ENCODE results near the gene JAG1.

DNA sequence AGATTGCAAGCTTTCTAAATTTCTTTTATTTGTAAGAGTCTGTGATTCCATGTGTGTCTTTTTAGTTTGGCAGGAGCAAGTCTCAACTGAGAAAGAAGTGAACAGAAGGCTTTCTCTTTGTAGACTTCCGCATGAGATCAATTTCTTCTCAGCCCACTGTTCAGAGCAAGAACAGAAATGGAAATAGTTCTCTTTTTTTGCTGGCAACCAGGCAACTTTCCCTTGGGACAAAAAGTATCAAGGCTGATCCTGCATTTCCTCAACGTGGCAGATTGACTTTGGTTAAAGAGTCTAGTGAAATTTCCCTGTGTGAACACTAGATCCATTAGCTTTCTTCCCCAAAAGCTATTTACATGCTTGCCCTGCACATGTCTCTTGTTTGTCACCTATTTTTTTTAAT is 46.8 kb upstream of the JAG1 start:
- TF ChIP-seq, protein P1, sequence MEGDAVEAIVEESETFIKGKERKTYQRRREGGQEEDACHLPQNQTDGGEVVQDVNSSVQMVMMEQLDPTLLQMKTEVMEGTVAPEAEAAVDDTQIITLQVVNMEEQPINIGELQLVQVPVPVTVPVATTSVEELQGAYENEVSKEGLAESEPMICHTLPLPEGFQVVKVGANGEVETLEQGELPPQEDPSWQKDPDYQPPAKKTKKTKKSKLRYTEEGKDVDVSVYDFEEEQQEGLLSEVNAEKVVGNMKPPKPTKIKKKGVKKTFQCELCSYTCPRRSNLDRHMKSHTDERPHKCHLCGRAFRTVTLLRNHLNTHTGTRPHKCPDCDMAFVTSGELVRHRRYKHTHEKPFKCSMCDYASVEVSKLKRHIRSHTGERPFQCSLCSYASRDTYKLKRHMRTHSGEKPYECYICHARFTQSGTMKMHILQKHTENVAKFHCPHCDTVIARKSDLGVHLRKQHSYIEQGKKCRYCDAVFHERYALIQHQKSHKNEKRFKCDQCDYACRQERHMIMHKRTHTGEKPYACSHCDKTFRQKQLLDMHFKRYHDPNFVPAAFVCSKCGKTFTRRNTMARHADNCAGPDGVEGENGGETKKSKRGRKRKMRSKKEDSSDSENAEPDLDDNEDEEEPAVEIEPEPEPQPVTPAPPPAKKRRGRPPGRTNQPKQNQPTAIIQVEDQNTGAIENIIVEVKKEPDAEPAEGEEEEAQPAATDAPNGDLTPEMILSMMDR (conservative IDR thresholded peaks at IDR 0.05; ENCODE audit: low read depth, low read length), result no peak
- no peak for TF ChIP-seq EZH2phosphoT487 (IDR thresholded peaks at IDR 0.05; ENCODE audit: borderline replicate concordance, low read length)

Data from PC-3 (cell line).